ENCODE results near the gene ALDH3B2.

The ALDH3B2 gene

DNA sequence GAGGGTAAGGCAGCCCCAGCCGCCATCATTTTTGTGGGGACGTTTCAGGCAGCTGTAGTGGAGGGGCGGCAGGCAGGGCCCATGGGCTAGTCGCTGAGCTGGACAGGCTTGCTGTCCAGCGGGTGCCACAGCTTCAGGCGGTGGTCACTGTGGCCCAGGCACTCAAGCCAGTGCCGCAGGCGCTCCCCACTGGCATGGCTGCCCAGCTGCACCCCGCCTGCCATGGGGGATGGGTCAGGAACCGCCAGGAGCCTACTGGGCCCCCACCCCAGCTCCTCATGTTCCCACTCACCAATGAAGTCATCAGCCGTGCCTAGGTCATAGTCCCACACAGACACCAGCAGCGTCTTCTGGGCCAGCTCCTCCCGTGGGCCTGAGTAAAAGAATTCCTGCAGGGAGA lies 61.7 kb downstream of the ALDH3B2 start:
- DNase-seq, result no peak

Measured in NCI-H1092 treated with DMSO at 0.1 percent for 48 hours (cell line).